ENCODE measurements around the gene ADAMTS14. TPM values are rescaled to one million over a fixed set of nuclear protein-coding genes. Genes with fewer than 3 reads are reported as not detected.

Gene ADAMTS14
- total RNA-seq, 2 experiments from 2014 or later, result 0.16 to 0.25 TPM

DNA sequence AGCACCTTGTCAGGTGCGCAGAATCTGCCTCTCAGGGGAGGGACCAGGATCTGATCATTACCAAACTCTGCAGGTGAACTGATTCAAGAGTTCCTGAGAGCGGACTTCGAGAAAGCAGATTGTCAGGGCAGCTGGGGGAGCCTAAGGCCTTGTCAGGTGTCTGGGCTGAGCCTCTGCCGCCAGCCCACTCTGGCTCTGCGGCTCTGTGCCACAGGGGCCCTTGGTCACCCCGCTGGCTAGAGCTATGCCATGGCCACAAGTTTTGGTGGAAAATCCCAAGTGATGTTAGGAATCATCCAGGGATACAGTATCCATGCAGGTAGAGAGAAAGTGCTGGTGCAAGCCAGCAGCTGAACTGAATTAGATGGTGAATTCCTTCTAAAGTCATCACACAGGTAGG is 4.2 kb downstream of the ADAMTS14 start:
- TF ChIP-seq, protein P1, sequence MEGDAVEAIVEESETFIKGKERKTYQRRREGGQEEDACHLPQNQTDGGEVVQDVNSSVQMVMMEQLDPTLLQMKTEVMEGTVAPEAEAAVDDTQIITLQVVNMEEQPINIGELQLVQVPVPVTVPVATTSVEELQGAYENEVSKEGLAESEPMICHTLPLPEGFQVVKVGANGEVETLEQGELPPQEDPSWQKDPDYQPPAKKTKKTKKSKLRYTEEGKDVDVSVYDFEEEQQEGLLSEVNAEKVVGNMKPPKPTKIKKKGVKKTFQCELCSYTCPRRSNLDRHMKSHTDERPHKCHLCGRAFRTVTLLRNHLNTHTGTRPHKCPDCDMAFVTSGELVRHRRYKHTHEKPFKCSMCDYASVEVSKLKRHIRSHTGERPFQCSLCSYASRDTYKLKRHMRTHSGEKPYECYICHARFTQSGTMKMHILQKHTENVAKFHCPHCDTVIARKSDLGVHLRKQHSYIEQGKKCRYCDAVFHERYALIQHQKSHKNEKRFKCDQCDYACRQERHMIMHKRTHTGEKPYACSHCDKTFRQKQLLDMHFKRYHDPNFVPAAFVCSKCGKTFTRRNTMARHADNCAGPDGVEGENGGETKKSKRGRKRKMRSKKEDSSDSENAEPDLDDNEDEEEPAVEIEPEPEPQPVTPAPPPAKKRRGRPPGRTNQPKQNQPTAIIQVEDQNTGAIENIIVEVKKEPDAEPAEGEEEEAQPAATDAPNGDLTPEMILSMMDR (IDR thresholded peaks at IDR 0.05), result no peak
- no peak for ATAC-seq
- ChIA-PET POLR2A (no interaction called here), CTCF (no interaction called here)
- no peak for DNase-seq
- no peak overlapping the region for H3K4me3 Mint-ChIP-seq
- no peaks in the 10 kb centered on the region for H3K9me3 Mint-ChIP-seq
- peaks cover 27% of the 10 kb centered on the region for H3K27me3 Mint-ChIP-seq
- H3K4me1 Mint-ChIP-seq (ENCODE audit: low read depth), result peaks cover 18% of the 10 kb centered on the region
- H3K27ac Mint-ChIP-seq, result no peak overlapping the region
- H3K36me3 Mint-ChIP-seq (ENCODE audit: low read depth), result no peaks in the 10 kb centered on the region
- intact Hi-C loops (cut with micrococcal nuclease), result no loop called here

DNA sequence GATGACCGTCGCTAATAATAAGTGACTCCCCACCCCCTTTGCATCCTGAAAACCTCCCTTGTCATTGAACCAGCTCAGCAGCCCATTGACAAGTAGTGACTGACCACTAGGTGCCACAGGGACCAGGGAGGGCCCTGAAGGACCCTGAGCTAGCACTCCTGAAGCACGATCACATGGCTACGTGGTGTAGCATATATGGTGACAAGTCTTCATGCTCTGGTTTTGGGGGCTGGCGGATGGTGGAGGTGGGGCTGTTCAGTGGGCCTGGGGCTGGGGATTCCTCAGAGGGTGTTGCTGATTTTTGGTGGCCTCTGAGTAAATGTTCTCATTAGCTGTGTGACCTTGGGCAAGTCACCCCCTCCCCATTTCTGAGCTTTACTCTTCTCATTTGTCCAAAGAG is 4.7 kb downstream of the ADAMTS14 start:
- Mint-ChIP-seq H3K4me3 (no peak overlapping the region), H3K36me3 (ENCODE audit: low read depth) (no peaks in the 10 kb centered on the region), H3K9me3 (no peaks in the 10 kb centered on the region), H3K4me1 (ENCODE audit: low read depth) (peaks cover 19% of the 10 kb centered on the region), H3K27ac (no peak overlapping the region), H3K27me3 (peaks cover 22% of the 10 kb centered on the region)
- ChIA-PET POLR2A (no interaction called here), CTCF (no interaction called here)
- intact Hi-C loops (cut with micrococcal nuclease), result no loop called here
- DNase-seq, result no peak
- TF ChIP-seq, protein P1 (IDR thresholded peaks at IDR 0.05), result no peak
- no peak for ATAC-seq

- Mint-ChIP-seq H3K4me1 (ENCODE audit: low read depth) (peaks cover 24% of the 10 kb centered on the region), H3K27ac (no peak overlapping the region), H3K9me3 (no peaks in the 10 kb centered on the region), H3K27me3 (peaks cover 22% of the 10 kb centered on the region), H3K4me3 (no peak overlapping the region), H3K36me3 (ENCODE audit: low read depth) (no peaks in the 10 kb centered on the region)
- no peak for ATAC-seq
- ChIA-PET CTCF (no interaction called here), POLR2A (no interaction called here)
- DNase-seq, result no peak
- intact Hi-C loops (cut with micrococcal nuclease), result no loop called here
- TF ChIP-seq, protein P1 (IDR thresholded peaks at IDR 0.05), result no peak
Measured at GRCh38 chr10:70677620-70678249, 5.4 kb downstream of the ADAMTS14 start.

- peaks cover 25% of the 10 kb centered on the region for H3K4me1 Mint-ChIP-seq (ENCODE audit: low read depth)
- no peak overlapping the region for H3K27ac Mint-ChIP-seq
- intact Hi-C loops (cut with micrococcal nuclease), result no loop called here
- peaks cover 18% of the 10 kb centered on the region for H3K27me3 Mint-ChIP-seq
- no peak overlapping the region for H3K4me3 Mint-ChIP-seq
- ChIA-PET POLR2A (no interaction called here), CTCF (no interaction called here)
- ATAC-seq, result no peak
- TF ChIP-seq, protein P1 (IDR thresholded peaks at IDR 0.05), result no peak
- H3K36me3 Mint-ChIP-seq (ENCODE audit: low read depth), result no peaks in the 10 kb centered on the region
- no peak for DNase-seq
- H3K9me3 Mint-ChIP-seq, result no peaks in the 10 kb centered on the region
Measured at GRCh38 chr10:70678250-70678635, 5.9 kb downstream of the ADAMTS14 start.

DNA sequence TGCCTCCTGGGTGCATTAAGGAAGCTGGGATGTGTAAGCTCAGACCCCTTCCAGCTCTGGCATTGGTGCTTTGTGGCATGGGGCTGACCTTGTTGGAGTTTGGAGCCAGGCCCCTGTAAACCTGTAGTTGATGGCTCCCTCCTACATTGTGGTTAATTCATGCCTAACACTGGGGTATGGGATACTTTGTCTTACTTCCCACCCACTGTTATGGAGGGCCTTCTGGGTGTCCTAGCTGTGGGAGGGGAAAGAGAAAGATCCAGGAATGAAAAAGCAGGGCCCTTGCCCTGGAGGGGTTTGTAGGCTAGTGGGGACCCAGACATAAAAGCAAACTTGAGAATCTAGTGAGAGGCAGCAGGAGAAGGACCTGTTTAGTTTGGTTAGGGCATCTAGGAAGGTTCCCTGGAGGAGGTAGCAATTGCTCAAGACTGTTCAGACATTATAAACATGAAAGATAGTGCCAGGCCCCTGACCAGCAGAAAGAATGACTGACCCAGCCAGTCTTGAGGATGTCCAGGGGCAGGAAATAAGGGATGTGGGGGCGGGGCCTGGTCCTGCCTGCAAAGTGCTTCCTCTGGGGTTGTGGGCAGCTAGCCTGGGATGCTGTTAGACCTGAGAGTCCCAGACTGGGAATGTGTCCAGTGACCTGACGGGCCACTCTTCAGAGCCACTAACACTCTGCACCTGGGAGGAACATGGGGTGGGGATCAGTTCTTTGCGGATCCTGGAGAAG is 6.6 kb downstream of the ADAMTS14 start:
- Mint-ChIP-seq H3K36me3 (ENCODE audit: low read depth) (no peaks in the 10 kb centered on the region), H3K4me1 (ENCODE audit: low read depth) (peaks cover 30% of the 10 kb centered on the region), H3K27ac (no peak overlapping the region), H3K4me3 (no peak overlapping the region), H3K27me3 (peaks cover 13% of the 10 kb centered on the region), H3K9me3 (no peaks in the 10 kb centered on the region)
- POLR2A ChIA-PET, result no interaction called here
- TF ChIP-seq, protein P1 (IDR thresholded peaks at IDR 0.05), result no peak
- CTCF ChIA-PET, result no interaction called here
- ATAC-seq (no peak), DNase-seq (no peak)
- intact Hi-C loops (cut with micrococcal nuclease), result no loop called here

Measured in activated CD8-positive, alpha-beta T cell treated with anti-CD3 and anti-CD28 coated beads for 36 hours (primary cell).